GM21423 (cell line): ENCODE measurements around the gene NRAP.

Experiments
- ATAC-seq: cut with Tn5 transposase; IDR thresholded peaks from one replicate; pipeline ENCODE4 v1.9.1; 2021; ENCODE audit warnings: mild to moderate bottlenecking, moderate library complexity; ENCODE audit not compliant: unreplicated experiment

The NRAP gene, protein sequence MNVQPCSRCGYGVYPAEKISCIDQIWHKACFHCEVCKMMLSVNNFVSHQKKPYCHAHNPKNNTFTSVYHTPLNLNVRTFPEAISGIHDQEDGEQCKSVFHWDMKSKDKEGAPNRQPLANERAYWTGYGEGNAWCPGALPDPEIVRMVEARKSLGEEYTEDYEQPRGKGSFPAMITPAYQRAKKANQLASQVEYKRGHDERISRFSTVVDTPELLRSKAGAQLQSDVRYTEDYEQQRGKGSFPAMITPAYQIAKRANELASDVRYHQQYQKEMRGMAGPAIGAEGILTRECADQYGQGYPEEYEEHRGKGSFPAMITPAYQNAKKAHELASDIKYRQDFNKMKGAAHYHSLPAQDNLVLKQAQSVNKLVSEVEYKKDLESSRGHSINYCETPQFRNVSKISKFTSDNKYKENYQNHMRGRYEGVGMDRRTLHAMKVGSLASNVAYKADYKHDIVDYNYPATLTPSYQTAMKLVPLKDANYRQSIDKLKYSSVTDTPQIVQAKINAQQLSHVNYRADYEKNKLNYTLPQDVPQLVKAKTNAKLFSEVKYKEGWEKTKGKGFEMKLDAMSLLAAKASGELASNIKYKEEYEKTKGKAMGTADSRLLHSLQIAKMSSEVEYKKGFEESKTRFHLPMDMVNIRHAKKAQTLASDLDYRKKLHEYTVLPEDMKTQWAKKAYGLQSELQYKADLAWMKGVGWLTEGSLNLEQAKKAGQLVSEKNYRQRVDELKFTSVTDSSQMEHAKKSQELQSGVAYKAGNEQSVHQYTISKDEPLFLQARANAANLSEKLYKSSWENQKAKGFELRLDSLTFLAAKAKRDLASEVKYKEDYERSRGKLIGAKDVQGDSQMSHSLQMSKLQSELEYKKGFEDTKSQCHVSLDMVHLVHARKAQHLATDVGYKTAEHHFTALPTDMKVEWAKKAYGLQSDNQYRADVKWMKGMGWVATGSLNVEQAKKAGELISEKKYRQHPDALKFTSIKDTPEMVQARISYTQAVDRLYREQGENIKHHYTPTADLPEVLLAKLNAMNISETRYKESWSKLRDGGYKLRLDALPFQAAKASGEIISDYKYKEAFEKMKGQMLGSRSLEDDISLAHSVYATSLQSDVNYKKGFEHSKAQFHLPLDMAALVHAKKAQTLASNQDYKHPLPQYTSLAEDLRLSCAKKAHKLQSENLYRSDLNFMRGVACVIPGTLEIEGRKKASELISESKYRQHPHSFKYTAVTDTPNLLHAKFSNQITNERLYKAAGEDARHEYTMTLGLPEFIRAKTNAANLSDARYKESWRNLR (N-terminal part only)

DNA sequence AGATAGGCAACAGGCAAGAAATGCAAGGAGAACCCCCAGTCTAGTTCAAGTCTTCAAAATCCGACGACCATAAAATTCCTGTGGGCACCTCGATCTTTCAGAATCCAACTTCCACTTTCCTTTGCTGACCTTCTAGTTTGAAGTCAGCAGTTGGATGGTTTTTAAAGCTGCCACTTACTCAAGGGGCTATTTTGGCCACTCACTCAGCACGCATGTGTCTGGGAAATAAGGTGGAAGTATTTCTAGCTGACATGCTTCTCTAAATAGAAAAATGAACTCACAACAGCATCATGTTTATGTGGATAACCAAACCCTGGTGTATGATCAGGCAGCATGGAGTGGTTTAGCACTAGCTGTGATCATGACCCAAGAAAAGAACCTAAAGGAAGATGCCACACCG, at the start of gene NRAP:
TSS of gene NRAP (minus strand) at position 134 of the 400 bp plus-strand sequence. CDS start 159 bp downstream, outside the sequence.
- no peak for ATAC-seq

- no peak for ATAC-seq
Observed at GRCh38 chr10:113713640-113713982, 49.8 kb upstream of the NRAP start.

GRCh38 chr10:113712755-113713639, 49.2 kb upstream of the NRAP start:
- ATAC-seq: no peak

DNA sequence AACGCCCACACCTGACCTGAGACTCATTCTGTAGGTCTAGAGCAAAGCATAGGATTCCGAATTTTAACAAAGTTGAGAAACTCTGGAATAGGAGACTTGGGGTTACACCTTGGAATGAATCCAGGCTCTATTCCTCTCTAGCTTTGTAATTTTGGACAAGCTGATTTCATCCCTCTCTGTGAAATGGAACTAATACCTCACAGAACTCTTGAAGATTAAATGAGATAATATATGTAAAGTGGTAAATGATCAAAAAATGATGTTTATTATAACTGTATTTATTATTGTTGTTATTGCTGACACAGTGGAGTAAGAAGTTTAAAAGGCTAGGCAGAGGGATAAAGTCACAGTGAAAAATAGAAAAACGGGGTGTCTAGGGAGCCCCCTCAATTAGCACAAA, 48.2 kb upstream of the NRAP start:
- ATAC-seq: no peak

- no peak for ATAC-seq
Observed at GRCh38 chr10:113711142-113711541, 47.3 kb upstream of the NRAP start.

- no peak for ATAC-seq
Observed at GRCh38 chr10:113709221-113709838, 45.5 kb upstream of the NRAP start.

DNA sequence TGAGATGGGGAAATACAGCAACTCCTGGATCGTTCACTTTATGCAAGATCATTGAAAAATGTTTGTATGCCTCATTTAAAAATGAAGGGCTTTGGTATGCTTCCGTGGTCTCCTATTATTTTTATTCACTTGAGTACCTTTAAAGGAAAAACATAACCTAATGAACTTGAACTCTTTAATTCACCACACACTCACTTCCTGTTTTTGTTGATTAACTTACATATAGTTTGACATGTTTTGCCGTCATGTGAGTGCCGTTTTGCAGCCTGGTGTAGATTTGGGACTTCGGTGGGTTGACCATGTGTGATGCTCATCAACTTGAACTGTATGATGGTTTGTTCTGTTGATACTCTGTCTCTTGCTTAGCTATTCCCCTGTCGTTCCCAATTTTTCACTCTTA, 44.8 kb upstream of the NRAP start:
- ATAC-seq: no peak

GRCh38 chr10:113706623-113707022, 42.8 kb upstream of the NRAP start:
- no peak for ATAC-seq

GRCh38 chr10:113705344-113705652, 41.5 kb upstream of the NRAP start:
- ATAC-seq: no peak

DNA sequence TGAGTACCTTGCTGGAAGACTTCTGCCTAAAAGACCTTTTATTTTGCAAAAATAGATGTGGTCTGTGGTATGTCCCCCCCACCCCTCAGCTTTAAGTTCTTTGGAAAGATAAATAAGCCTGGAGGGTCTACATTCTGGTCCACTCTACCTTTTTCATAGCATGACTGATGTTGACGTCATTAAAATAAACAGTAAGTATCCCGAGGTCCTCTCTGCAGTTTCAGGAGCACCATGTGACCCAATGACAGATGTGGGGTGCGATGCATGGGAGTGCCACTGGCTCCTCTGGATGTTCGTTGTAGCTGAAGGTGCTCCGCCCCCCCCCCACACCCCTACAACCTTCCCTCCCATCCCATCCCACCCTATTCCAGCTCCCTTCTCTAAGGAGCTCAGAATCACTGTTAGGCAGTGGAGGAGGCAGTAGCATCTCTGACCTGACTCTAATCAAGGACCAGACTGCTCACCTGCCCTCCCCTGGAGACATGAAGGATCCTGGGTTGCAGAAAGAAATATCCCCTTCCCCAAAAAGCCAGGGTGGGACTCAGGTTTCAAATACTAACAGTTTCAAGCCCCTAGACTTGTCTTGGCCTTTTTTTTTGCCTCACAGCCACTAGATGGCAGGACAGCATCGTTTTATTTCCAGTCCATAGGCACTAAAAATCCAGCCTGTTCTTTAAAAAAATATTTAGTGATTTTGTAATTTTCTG, 40.9 kb upstream of the NRAP start:
- no peak for ATAC-seq

DNA sequence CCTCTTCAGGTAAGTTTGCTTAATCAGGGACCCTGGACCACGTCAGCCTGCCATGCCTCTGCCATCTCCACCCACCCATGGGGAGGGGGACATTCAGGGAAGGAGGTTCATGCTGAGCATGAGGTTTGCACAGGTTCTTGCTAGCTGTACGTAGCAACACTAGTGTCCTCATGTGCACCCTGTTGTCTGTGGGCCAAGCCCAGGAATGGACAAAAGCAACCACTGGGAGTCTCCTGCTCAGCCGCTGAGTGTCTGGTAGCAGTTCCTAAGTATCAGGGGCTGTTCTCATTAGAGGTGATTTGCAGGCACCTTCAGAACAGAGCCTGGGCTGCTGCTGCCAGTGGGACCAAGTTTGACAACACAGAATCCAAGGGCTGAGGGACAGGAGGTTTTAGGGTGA, 33.8 kb upstream of the NRAP start:
- no peak for ATAC-seq

DNA sequence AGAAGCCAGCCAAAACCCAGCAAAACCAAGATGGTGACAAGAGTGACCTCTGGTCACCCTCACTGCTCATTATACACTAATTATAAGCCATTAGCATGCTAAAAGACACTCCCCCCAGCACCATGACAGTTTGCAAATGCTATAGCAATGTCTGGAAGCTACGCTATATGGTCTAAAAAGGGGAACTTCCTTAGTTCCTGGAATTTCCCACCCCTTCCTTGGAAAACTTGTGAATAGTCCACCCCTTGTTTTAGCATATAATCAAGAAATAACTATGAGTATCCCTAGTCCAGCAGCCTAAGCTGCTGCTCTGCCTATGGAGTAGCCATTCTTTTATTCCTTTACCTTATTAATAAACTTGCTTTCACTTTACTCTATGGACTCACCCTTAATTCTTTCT, 31.9 kb upstream of the NRAP start:
- ATAC-seq: no peak

DNA sequence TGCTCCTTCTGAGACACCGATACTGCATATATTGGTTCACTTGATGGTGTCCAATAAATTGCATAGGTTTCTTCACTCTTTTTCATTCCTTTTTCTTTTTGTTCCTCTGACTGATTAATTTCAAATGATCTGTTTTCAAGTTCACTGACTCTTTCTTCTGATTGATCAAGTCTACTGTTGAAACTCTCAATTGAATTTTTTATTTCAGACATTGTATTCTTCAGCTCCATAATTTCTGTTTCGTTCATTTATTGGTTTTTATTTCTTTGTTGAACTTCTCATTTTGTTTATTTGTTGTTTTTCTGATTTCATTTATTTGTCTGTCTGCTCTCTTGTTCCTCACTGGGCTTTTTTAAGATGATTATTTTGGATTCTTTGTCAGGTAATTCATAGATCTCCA, 29.5 kb upstream of the NRAP start:
- ATAC-seq: no peak

GRCh38 chr10:113692271-113692670, 28.4 kb upstream of the NRAP start:
- ATAC-seq: no peak

DNA sequence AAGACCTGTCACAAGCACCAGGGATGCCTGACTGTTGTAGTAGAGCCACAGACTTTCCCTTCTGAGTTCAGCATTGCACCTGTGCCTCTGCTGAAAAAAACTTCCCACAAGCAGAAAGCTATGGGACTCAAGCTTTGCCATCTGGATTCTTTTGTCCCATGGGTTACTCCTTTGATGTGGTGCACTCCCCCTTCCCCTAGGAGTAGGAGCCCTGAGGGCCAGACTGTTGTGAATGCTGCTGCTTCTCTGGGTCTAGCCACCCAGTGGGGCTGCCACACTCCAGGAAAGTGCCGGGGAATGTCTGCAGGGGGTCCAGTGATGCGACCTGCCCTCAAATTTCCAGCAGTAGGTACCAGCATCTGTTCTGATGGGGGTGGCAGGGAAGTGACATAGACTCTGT, 27.5 kb upstream of the NRAP start:
- no peak for ATAC-seq

GRCh38 chr10:113690749-113691148, 26.9 kb upstream of the NRAP start:
- no peak for ATAC-seq

DNA sequence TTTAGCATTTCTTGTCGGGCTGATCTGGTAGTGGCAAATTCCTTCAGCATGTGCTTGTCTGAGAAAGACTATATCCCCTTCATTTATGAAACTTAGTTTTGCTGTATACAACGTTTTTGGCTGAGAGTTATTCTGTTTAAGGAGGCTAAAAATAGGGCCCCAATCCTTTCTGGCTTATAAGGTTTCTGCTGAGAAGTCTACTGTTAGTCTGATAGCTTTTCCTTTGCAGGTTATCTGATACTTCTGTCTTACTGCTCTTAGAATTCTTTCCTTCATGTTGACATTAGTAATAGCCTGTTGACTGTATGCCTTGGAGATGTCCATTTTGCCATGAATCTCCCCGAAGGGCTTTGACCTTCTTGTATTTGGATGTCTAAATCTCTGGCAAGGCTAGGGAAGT, 25.7 kb upstream of the NRAP start:
- no peak for ATAC-seq

GRCh38 chr10:113689057-113689456, 25.2 kb upstream of the NRAP start:
- ATAC-seq: no peak

DNA sequence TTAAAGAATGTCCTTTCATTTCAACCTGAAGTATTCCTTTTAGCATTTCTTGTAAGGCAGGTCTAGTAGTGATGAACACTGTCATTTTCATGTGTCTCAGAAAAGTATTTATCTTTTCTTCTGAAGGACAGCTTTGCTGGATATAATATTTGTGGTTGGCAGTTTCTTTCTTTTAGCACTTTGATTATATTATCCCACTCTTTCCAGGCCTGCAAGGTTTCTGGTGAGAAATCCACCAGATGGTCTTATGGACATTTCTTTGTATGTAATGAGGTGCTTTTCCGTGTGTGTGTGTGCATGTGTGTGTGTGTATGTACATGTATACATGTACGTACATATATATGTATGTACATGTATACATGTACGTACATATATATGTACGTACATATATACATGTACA, 23.2 kb upstream of the NRAP start:
- no peak for ATAC-seq
